Measurements from ENCODE around the gene HMGB3. TPM values are rescaled to one million over a fixed set of nuclear protein-coding genes. Genes with fewer than 3 reads are reported as not detected.

Gene HMGB3
- total RNA-seq, 1 donor from 2014 or later: 103 TPM

DNA sequence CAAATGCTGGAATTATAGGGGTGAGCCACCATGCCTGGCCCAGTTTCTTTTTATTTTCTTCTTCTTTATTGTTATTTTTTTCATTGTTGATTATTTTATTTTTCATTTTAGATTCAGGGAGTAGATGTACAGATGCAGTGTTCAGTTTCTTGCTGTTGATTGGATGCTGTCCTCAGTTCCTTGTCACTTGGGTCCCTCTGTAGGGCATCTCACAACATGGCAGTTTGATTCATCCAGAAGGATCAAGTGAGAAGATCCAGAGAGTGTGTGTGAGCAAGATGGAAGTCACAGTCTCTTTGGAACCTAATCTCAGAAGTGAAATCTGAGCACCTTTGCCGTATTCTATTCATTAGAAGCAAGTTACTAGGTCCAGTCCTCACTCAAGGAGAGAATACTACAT, 20.9 kb downstream of the HMGB3 start:
- Mint-ChIP-seq H3K4me1 (no peaks in the 10 kb centered on the region), H3K9me3 (peaks cover 22% of the 10 kb centered on the region), H3K27me3 (ENCODE audit: low read depth) (no peaks in the 10 kb centered on the region), H3K27ac (no peak overlapping the region), H3K36me3 (no peaks in the 10 kb centered on the region), H3K4me3 (no peak overlapping the region)
- TF ChIP-seq, protein P1, sequence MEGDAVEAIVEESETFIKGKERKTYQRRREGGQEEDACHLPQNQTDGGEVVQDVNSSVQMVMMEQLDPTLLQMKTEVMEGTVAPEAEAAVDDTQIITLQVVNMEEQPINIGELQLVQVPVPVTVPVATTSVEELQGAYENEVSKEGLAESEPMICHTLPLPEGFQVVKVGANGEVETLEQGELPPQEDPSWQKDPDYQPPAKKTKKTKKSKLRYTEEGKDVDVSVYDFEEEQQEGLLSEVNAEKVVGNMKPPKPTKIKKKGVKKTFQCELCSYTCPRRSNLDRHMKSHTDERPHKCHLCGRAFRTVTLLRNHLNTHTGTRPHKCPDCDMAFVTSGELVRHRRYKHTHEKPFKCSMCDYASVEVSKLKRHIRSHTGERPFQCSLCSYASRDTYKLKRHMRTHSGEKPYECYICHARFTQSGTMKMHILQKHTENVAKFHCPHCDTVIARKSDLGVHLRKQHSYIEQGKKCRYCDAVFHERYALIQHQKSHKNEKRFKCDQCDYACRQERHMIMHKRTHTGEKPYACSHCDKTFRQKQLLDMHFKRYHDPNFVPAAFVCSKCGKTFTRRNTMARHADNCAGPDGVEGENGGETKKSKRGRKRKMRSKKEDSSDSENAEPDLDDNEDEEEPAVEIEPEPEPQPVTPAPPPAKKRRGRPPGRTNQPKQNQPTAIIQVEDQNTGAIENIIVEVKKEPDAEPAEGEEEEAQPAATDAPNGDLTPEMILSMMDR (IDR thresholded peaks at IDR 0.05; ENCODE audit: unreplicated experiment): no peak
- no peak for DNase-seq (ENCODE audit: low spot score in 2 of 2, unreplicated experiment in 2 of 2)

DNA sequence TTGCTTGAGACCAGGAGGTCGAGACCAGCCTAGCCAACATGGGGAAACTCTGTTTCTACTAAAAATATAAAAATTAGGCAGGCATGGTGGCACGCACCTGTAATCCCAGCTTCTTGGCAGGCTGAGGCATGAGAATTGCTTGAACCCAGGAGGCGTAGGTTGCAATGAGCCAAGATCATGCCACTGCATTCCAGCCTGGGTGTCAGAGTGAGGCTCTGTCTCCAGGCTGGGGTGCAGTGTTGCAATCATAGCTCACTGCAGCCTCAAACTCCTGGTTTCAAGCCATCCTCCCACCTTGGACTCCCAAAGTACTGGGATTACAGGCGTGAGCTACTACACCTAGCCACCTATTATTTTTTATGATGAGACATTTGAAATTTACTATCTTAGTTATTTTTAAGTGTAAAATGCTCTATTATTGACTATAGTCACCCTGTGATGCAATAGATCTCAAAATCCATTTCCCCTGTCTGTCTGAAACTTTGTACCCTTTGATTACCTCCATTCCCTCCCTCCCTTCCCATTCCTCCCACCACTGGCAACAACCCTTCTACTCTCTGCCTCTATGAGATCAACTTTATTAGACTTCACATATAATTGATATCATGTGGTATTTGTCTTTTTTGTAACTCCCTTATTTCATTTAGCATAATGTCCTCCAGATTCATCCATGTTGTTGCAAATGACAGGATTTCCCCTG, 23.4 kb downstream of the HMGB3 start:
- H3K27ac Mint-ChIP-seq: no peak overlapping the region
- TF ChIP-seq, protein P1 (IDR thresholded peaks at IDR 0.05; ENCODE audit: unreplicated experiment): no peak
- no peaks in the 10 kb centered on the region for H3K27me3 Mint-ChIP-seq (ENCODE audit: low read depth)
- no peak overlapping the region for H3K4me3 Mint-ChIP-seq
- DNase-seq (ENCODE audit: low spot score in 2 of 2, unreplicated experiment in 2 of 2): no peak
- H3K4me1 Mint-ChIP-seq: no peaks in the 10 kb centered on the region
- H3K36me3 Mint-ChIP-seq: no peaks in the 10 kb centered on the region
- H3K9me3 Mint-ChIP-seq: peaks cover 34% of the 10 kb centered on the region

DNA sequence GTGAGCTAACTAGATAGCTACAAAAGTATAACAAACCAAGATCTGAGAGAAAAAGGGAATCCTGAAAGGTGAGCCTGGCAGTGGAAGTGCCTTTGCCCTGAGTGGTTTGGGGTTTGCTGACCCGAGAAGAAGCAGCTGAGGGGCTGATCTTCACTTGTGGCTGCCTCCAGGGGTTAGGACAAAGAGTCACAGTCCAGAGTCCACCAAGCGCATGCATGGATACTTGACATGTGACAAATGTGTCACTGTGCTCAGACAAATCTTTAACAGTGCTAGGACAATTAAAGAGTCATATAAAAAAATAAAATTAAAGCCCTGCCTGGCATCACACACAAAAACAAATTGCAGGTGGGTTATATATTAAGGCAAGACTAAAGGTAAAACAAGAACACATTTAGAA, 26.4 kb downstream of the HMGB3 start:
- no peak overlapping the region for H3K27ac Mint-ChIP-seq
- TF ChIP-seq, protein P1 (IDR thresholded peaks at IDR 0.05; ENCODE audit: unreplicated experiment): no peak
- H3K4me1 Mint-ChIP-seq: no peaks in the 10 kb centered on the region
- H3K4me3 Mint-ChIP-seq: no peak overlapping the region
- DNase-seq (ENCODE audit: low spot score in 2 of 2, unreplicated experiment in 2 of 2): no peak
- peaks cover 43% of the 10 kb centered on the region for H3K9me3 Mint-ChIP-seq
- no peaks in the 10 kb centered on the region for H3K36me3 Mint-ChIP-seq
- no peaks in the 10 kb centered on the region for H3K27me3 Mint-ChIP-seq (ENCODE audit: low read depth)

DNA sequence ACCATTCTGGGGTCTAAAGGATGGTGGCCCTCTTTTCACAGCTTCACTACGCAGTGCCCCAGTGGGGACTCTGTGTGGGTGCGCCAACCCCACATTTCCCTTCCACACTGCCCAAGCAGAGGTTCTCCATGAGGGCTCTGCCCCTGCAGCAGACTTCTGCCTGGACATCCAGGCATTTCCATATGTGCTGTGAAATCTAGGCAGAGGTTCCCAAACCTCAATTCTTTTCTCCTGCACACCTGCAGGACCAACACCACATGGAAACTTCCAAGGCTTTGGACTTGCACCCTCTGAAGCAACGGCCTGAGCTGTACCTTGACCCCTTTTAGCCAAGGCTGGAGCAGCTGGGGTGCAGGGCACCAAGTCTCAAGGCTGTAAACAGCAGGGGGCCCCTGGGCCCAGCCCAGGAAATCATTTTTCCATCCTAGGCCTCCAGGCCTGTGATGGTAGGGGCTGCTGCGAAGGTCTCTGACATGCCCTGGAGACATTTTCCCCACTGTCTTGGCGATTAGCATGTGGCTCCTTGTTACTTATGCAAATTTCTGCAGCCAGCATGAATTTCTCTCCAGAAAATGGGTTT, 30.1 kb downstream of the HMGB3 start:
- H3K27me3 Mint-ChIP-seq (ENCODE audit: low read depth): no peaks in the 10 kb centered on the region
- no peaks in the 10 kb centered on the region for H3K36me3 Mint-ChIP-seq
- H3K4me1 Mint-ChIP-seq: no peaks in the 10 kb centered on the region
- H3K27ac Mint-ChIP-seq: no peak overlapping the region
- TF ChIP-seq, protein P1 (IDR thresholded peaks at IDR 0.05; ENCODE audit: unreplicated experiment): no peak
- no peak overlapping the region for H3K4me3 Mint-ChIP-seq
- DNase-seq (ENCODE audit: low spot score in 2 of 2, unreplicated experiment in 2 of 2): no peak
- H3K9me3 Mint-ChIP-seq: peaks cover 28% of the 10 kb centered on the region

DNA sequence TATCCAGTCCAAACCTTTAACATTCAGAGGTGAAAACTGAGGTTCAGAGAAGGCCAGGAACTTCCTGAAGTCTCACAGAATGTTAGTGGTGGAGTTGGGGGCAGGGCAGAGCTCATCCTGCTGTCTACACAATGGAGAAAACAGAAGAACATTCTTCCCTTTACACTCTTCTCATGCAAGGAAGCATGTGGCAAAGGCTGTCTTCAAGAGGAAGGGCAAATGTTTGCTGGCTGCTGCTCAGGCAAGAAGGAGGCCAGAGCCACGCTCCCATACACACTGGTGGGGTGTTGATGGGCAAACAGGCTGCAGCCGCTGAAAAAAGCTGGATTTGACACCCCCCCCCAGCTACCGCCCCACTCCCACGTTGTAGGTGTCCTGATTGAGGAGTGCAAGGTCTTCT, 32.5 kb downstream of the HMGB3 start:
- no peak for DNase-seq (ENCODE audit: low spot score in 2 of 2, unreplicated experiment in 2 of 2)
- Mint-ChIP-seq H3K27me3 (ENCODE audit: low read depth) (no peaks in the 10 kb centered on the region), H3K36me3 (no peaks in the 10 kb centered on the region), H3K27ac (no peak overlapping the region), H3K9me3 (peaks cover 27% of the 10 kb centered on the region), H3K4me3 (no peak overlapping the region), H3K4me1 (no peaks in the 10 kb centered on the region)
- TF ChIP-seq, protein P1 (IDR thresholded peaks at IDR 0.05; ENCODE audit: unreplicated experiment): no peak
